ENCODE data around the gene LCLAT1. TPM values are rescaled to one million over a fixed set of nuclear protein-coding genes. Genes with fewer than 3 reads are reported as not detected.

LCLAT1 gene
- total and polyA plus RNA-seq, 2 donors (not counting 1 experiment from before 2014, with no cell fraction given): 5.1 to 21.9 TPM

- Histone ChIP-seq H3K4me3 (ENCODE audit: control extremely low read depth in 1 of 5, extremely low read depth in 1 of 5, insufficient read depth in 1 of 5, low read depth in 2 of 5, low read length in 4 of 5) (no peak overlapping the region), H2AFZ (ENCODE audit: insufficient read depth, low read depth, low read length, poor library complexity, severe bottlenecking) (no peak overlapping the region), H3K79me2 (ENCODE audit: control insufficient read depth, insufficient read depth, low read length) (no peaks in the 10 kb centered on the region), H3K36me3 (replicated peaks in 1 of 2; ENCODE audit: control extremely low read depth in 1 of 2, control insufficient read depth in 1 of 2, extremely low read depth in 1 of 2, insufficient read depth in 2 of 2, low read length in 1 of 2) (peaks cover 12 to 24% of the 10 kb centered on the region in 2 experiments), H3K9me3 (ENCODE audit: control extremely low read depth in 1 of 3, control insufficient read depth in 2 of 3, insufficient read depth in 1 of 3, low read length in 2 of 3) (no peaks in the 10 kb centered on the region), H3K4me2 (replicated peaks; ENCODE audit: low read depth, low read length, poor library complexity, severe bottlenecking) (no peak overlapping the region), H3K27ac (ENCODE audit: low read length in 2 of 2) (no peak overlapping the region), H3K9ac (ENCODE audit: low read length) (no peak overlapping the region), H3K4me1 (ENCODE audit: control insufficient read depth in 2 of 2, insufficient read depth in 2 of 2, low read length in 2 of 2) (no peaks in the 10 kb centered on the region), H3K27me3 (replicated peaks in 1 of 4; ENCODE audit: control extremely low read depth in 1 of 4, control insufficient read depth in 3 of 4, insufficient read depth in 4 of 4, low read length in 3 of 4) (no peaks in the 10 kb centered on the region), H4K20me1 (ENCODE audit: control insufficient read depth, insufficient read depth, low read length, poor library complexity, severe bottlenecking) (no peaks in the 10 kb centered on the region)
- H3K27ac Mint-ChIP-seq: no peak overlapping the region
- no peak for DNase-seq
- WGBS (ENCODE audit: insufficient coverage): no CpG with 5 or more reads among the region's 4 CpGs
- H3K4me3 Mint-ChIP-seq: no peak overlapping the region
- ChIA-PET POLR2A (no interaction called here), CTCF (no interaction called here)
- intact Hi-C loops (cut with micrococcal nuclease): loop anchor here (5.0 kb wide), 1 partner anchor 40 kb away; no protein-coding TSS in a partner anchor
- no peak for ATAC-seq (ENCODE audit: low read depth)
- no peak for TF ChIP-seq EZH2 (IDR thresholded peaks at IDR 0.05; ENCODE audit: borderline replicate concordance, insufficient read depth, low read depth, low read length, poor library complexity, severe bottlenecking)
- no peak for TF ChIP-seq CTCF (IDR thresholded peaks at IDR 0.05)
- H3K27me3 Mint-ChIP-seq: no peaks in the 10 kb centered on the region
- no peaks in the 10 kb centered on the region for H3K9me3 Mint-ChIP-seq (ENCODE audit: insufficient read depth)
- H3K4me1 Mint-ChIP-seq: peaks cover 6% of the 10 kb centered on the region
These were observed 120.3 kb downstream of the LCLAT1 start for GRCh38 chr2:30567317-30567716.

GRCh38 chr2:30569946-30570345 is 122.9 kb downstream of the LCLAT1 start:
- no peak overlapping the region for H3K4me2 ChIP-seq (replicated peaks; ENCODE audit: low read depth, low read length, poor library complexity, severe bottlenecking)
- intact Hi-C loops (cut with micrococcal nuclease): loop anchor here (5.0 kb wide), 1 partner anchor 43 kb away; no protein-coding TSS in a partner anchor
- no peaks in the 10 kb centered on the region for H3K27me3 Mint-ChIP-seq
- H3K9me3 ChIP-seq (ENCODE audit: control extremely low read depth in 1 of 3, control insufficient read depth in 2 of 3, insufficient read depth in 1 of 3, low read length in 2 of 3): no peaks in the 10 kb centered on the region
- no peaks in the 10 kb centered on the region for H4K20me1 ChIP-seq (ENCODE audit: control insufficient read depth, insufficient read depth, low read length, poor library complexity, severe bottlenecking)
- no peak overlapping the region for H3K9ac ChIP-seq (ENCODE audit: low read length)
- no peak overlapping the region for H3K27ac Mint-ChIP-seq
- peaks cover 7 to 16% of the 10 kb centered on the region in 2 experiments for H3K36me3 ChIP-seq (replicated peaks in 1 of 2; ENCODE audit: control extremely low read depth in 1 of 2, control insufficient read depth in 1 of 2, extremely low read depth in 1 of 2, insufficient read depth in 2 of 2, low read length in 1 of 2)
- DNase-seq: no peak
- H3K27ac ChIP-seq (ENCODE audit: low read length in 2 of 2): no peak overlapping the region
- no peak overlapping the region for H3K4me3 Mint-ChIP-seq
- no peak overlapping the region for H2AFZ ChIP-seq (ENCODE audit: insufficient read depth, low read depth, low read length, poor library complexity, severe bottlenecking)
- H3K4me1 ChIP-seq (ENCODE audit: control insufficient read depth in 2 of 2, insufficient read depth in 2 of 2, low read length in 2 of 2): no peaks in the 10 kb centered on the region
- POLR2A ChIA-PET: no interaction called here
- CTCF ChIA-PET: no interaction called here
- no peak overlapping the region for H3K4me3 ChIP-seq (ENCODE audit: control extremely low read depth in 1 of 5, extremely low read depth in 1 of 5, insufficient read depth in 1 of 5, low read depth in 2 of 5, low read length in 4 of 5)
- peaks cover 8% of the 10 kb centered on the region for H3K4me1 Mint-ChIP-seq
- no peak for ATAC-seq (ENCODE audit: low read depth)
- no peaks in the 10 kb centered on the region for H3K79me2 ChIP-seq (ENCODE audit: control insufficient read depth, insufficient read depth, low read length)
- no peak for TF ChIP-seq EZH2 (IDR thresholded peaks at IDR 0.05; ENCODE audit: borderline replicate concordance, insufficient read depth, low read depth, low read length, poor library complexity, severe bottlenecking)
- TF ChIP-seq CTCF (IDR thresholded peaks at IDR 0.05): no peak
- no peaks in the 10 kb centered on the region for H3K9me3 Mint-ChIP-seq (ENCODE audit: insufficient read depth)
- no peaks in the 10 kb centered on the region for H3K27me3 ChIP-seq (replicated peaks in 1 of 4; ENCODE audit: control extremely low read depth in 1 of 4, control insufficient read depth in 3 of 4, insufficient read depth in 4 of 4, low read length in 3 of 4)

Data from B cell (primary cell).